ENCODE results near the gene NXN.

- TF ChIP-seq SUZ12 (IDR thresholded peaks at IDR 0.05; ENCODE audit: extremely low read depth, insufficient read depth, insufficient read length) (no peak), ZNF274 (IDR thresholded peaks at IDR 0.05; ENCODE audit: low read depth, low read length) (no peak)
Observed at GRCh38 chr17:851924-852323, 127.7 kb downstream of the NXN start.

All from NT2/D1 (cell line).